ENCODE results near the gene DNAH14. TPM values are rescaled to one million over a fixed set of nuclear protein-coding genes. Genes with fewer than 3 reads are reported as not detected.

DNAH14 gene
- total and polyA plus RNA-seq, 2 of the 8 experiments (the other 6 are each of a cell fraction or from before 2014, with no cell fraction given), result 8.4 to 40.7 TPM

DNA sequence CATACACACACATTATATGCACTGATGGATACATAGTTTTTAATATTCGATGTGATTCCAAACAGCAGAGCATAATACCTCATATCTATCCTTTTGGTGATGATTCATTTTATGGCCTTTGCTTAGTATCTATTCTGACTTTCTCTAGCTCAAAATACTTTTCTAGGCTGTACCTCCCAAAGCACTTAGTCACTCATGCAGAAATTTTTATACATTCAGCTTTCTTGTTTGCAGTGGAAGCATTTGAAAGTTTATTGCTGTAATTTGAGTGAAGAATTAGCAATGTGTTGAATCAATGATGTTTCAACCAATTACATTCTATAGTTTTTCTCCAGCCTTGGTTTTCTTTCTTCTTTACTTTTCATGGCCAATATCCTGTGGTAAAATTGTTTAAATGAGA lies 431.7 kb downstream of the DNAH14 start (continued):
- TF ChIP-seq BRCA1 (IDR thresholded peaks at IDR 0.05; ENCODE audit: low read depth, low read length), result no peak

DNA sequence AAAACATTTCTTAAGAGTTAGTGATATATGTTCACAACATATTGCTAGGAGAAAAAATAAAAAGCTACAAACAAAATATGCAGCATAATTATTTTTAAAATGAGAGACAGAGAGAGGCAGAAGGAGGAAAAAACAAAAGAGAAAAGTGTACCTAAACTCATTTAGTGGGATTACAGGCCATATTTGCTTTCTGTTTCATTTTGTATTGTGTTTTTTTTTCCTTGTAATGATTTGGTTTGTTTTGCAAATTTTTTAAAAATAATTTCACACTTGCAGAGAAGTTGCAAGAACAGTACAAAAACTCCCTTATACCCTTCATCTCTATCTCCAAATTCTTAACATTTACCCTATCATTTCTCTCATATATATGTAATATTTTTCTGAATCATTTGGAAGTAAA lies 433.3 kb downstream of the DNAH14 start:
- Histone ChIP-seq H3K27ac (ENCODE audit: low read depth, low read length) (no peak overlapping the region), H4K8ac (ENCODE audit: extremely low read depth, insufficient read depth, low read length) (no peak overlapping the region), H3K18ac (ENCODE audit: extremely low read depth, low read length) (no peak overlapping the region), H3K56ac (replicated peaks; ENCODE audit: insufficient read length, low read depth, low read length) (no peak overlapping the region), H3K14ac (ENCODE audit: insufficient read length) (no peak overlapping the region), H2BK20ac (ENCODE audit: low read length) (no peak overlapping the region), H3K27me3 (replicated peaks in 1 of 4; ENCODE audit: control insufficient read depth in 3 of 4, extremely low read depth in 1 of 4, insufficient read depth in 3 of 4, low read length in 3 of 4) (peaks cover 8 to 17% (median 10%) of the 10 kb centered on the region in 4 experiments; a peak in 5 of 7 replicates), H2AK5ac (ENCODE audit: low read depth, low read length) (no peak overlapping the region), H3K79me1 (ENCODE audit: low read depth, low read length) (no peaks in the 10 kb centered on the region), H3K79me2 (ENCODE audit: control insufficient read depth in 1 of 2, insufficient read depth in 2 of 2, low read length in 2 of 2) (no peaks in the 10 kb centered on the region), H2BK120ac (replicated peaks; ENCODE audit: low read depth, low read length) (no peak overlapping the region), H3K23ac (ENCODE audit: insufficient read length) (no peak overlapping the region), H4K5ac (ENCODE audit: insufficient read length, low read depth, low read length) (no peak overlapping the region), H3K9ac (replicated peaks in 1 of 4; ENCODE audit: extremely low read depth in 1 of 4, low read depth in 3 of 4, low read length in 3 of 4) (no peak overlapping the region), H2AFZ (ENCODE audit: low read length) (no peak overlapping the region), H2BK5ac (ENCODE audit: low read depth, low read length) (no peak overlapping the region), H3K4me3 (ENCODE audit: extremely low read depth in 1 of 4, insufficient read depth in 2 of 4, low read depth in 3 of 4, low read length in 4 of 4) (no peak overlapping the region), H3K23me2 (ENCODE audit: low read depth, low read length) (no peaks in the 10 kb centered on the region; the same call in 1 of the 2 replicates), H4K20me1 (replicated peaks in 1 of 2; ENCODE audit: control insufficient read depth in 1 of 2, insufficient read depth in 2 of 2, low read length in 2 of 2) (peaks cover 0 to 1% of the 10 kb centered on the region in 2 experiments), H2BK12ac (ENCODE audit: low read depth, low read length) (no peak overlapping the region), H3K4me1 (replicated peaks in 1 of 4; ENCODE audit: control insufficient read depth in 3 of 4, insufficient read depth in 4 of 4, low read length in 3 of 4) (no peaks in the 10 kb centered on the region), H2BK15ac (ENCODE audit: low read length) (no peak overlapping the region), H3K4me2 (ENCODE audit: insufficient read depth in 1 of 2, low read depth in 2 of 2, low read length in 2 of 2) (no peak overlapping the region), H3K36me3 (ENCODE audit: control insufficient read depth in 2 of 4, insufficient read depth in 4 of 4, low read length in 3 of 4) (no peaks in the 10 kb centered on the region), H4K91ac (replicated peaks; ENCODE audit: insufficient read length, low read length) (no peak overlapping the region), H3K9me3 (ENCODE audit: insufficient read depth in 2 of 2, low read depth in 1 of 2, low read length in 1 of 2) (no peaks in the 10 kb centered on the region), H3K4ac (replicated peaks; ENCODE audit: insufficient read length, low read depth, low read length) (no peak overlapping the region)
- DNase-seq (ENCODE audit: low read depth in 1 of 2, low spot score in 2 of 2) (no peak), FAIRE-seq (no peak)
- CTCF ChIA-PET (ENCODE audit: partially characterized antibody), result no interaction called here
- POLR2A ChIA-PET (ENCODE audit: partially characterized antibody), result no interaction called here
- TF ChIP-seq POLR2A (IDR thresholded peaks at IDR 0.05; ENCODE audit: control extremely low read depth in 1 of 2, low read depth in 2 of 2, low read length in 2 of 2) (no peak), FOSL1 (IDR thresholded peaks at IDR 0.05; ENCODE audit: insufficient read depth, low read depth, low read length) (no peak), KDM1A (IDR thresholded peaks at IDR 0.05; ENCODE audit: borderline replicate concordance, low read length) (no peak), TBP (IDR thresholded peaks at IDR 0.05; ENCODE audit: low read depth, low read length) (no peak), TAF1 (IDR thresholded peaks at IDR 0.05; ENCODE audit: low read depth, low read length) (no peak), CEBPB (IDR thresholded peaks at IDR 0.05; ENCODE audit: low read depth, low read length) (no peak), SP2 (IDR thresholded peaks at IDR 0.05; ENCODE audit: low read length) (no peak), BCL11A (IDR thresholded peaks at IDR 0.05; ENCODE audit: low read depth in 2 of 2, low read length in 2 of 2) (no peak), MAFK (IDR thresholded peaks at IDR 0.05; ENCODE audit: low read depth, low read length) (no peak), SP1 (IDR thresholded peaks at IDR 0.05; ENCODE audit: low read depth, low read length) (no peak), SAP30 (IDR thresholded peaks at IDR 0.05; ENCODE audit: insufficient read depth, insufficient replicate concordance, low read length) (no peak), CREB1 (IDR thresholded peaks at IDR 0.05) (no peak), RNF2 (IDR thresholded peaks at IDR 0.05; ENCODE audit: borderline replicate concordance, low read depth, low read length, missing control alignments, poor library complexity, severe bottlenecking) (no peak), CHD2 (IDR thresholded peaks at IDR 0.05; ENCODE audit: low read length) (no peak), TAF7 (optimal IDR thresholded peaks at IDR 0.05; ENCODE audit: borderline replicate concordance, low read depth, low read length) (no peak)

All from H1 (cell line).